ENCODE measurements around the gene ATXN2.

The ATXN2 gene

GRCh38 chr12:111505601-111506036 is 93.5 kb downstream of the ATXN2 start:
- DNase-seq (ENCODE audit: extremely low read depth, low read depth): no peak
- no peak for TF ChIP-seq CTCF (IDR thresholded peaks at IDR 0.05; ENCODE audit: low read depth, low read length)

GRCh38 chr12:111503116-111503515 is 96.0 kb downstream of the ATXN2 start:
- DNase-seq (ENCODE audit: extremely low read depth, low read depth): no peak
- no peak for TF ChIP-seq CTCF (IDR thresholded peaks at IDR 0.05; ENCODE audit: low read depth, low read length)

GRCh38 chr12:111494676-111495075 is 104.4 kb downstream of the ATXN2 start:
- TF ChIP-seq CTCF (IDR thresholded peaks at IDR 0.05; ENCODE audit: low read depth, low read length): no peak
- DNase-seq (ENCODE audit: extremely low read depth, low read depth): no peak

- peak; percentile 18 for DNase-seq (ENCODE audit: extremely low read depth, low read depth)
Observed at GRCh38 chr12:111492979-111493378, 106.1 kb downstream of the ATXN2 start.

- no peak for TF ChIP-seq CTCF (IDR thresholded peaks at IDR 0.05; ENCODE audit: low read depth, low read length)
- DNase-seq (ENCODE audit: extremely low read depth, low read depth): no peak
Observed at GRCh38 chr12:111488798-111489197, 110.3 kb downstream of the ATXN2 start.

- DNase-seq (ENCODE audit: extremely low read depth, low read depth): no peak
- no peak for TF ChIP-seq CTCF (IDR thresholded peaks at IDR 0.05; ENCODE audit: low read depth, low read length)
Observed at GRCh38 chr12:111488271-111488670, 110.8 kb downstream of the ATXN2 start.

- peak; percentile 13 for TF ChIP-seq CTCF (IDR thresholded peaks at IDR 0.05; ENCODE audit: low read depth, low read length)
- no peak for DNase-seq (ENCODE audit: extremely low read depth, low read depth)
Observed at GRCh38 chr12:111482462-111482861, 116.7 kb downstream of the ATXN2 start.

- no peak for TF ChIP-seq CTCF (IDR thresholded peaks at IDR 0.05; ENCODE audit: low read depth, low read length)
- no peak for DNase-seq (ENCODE audit: extremely low read depth, low read depth)
Observed at GRCh38 chr12:111471236-111471635, 127.9 kb downstream of the ATXN2 start.
